H1 (cell line): Measurements from ENCODE around the gene LITAF.

Source experiments
- BCL11A ChIP-seq, 2 experiments: IDR thresholded peaks; one replicate each; pipeline ENCODE4 v1.6.1; 2011; ENCODE audit warnings: low read depth in 2 of 2, low read length in 2 of 2, mild to moderate bottlenecking in 2 of 2
- BRCA1 ChIP-seq: IDR thresholded peaks from 2 replicates; pipeline ENCODE4 v1.6.1; 2012; ENCODE audit warnings: low read depth, low read length, improper control_type of control experiment
- CHD2 ChIP-seq: IDR thresholded peaks from 2 replicates; pipeline ENCODE4 v1.6.1; 2012; ENCODE audit warnings: low read length, improper control_type of control experiment
- CTCF ChIP-seq, 3 experiments: IDR thresholded peaks; 1 replicate in 2 of 3; 2 replicates in 1 of 3; pipeline versions ENCODE4 v1.5.1 to v1.6.1; 2011; ENCODE audit warnings: low read length in 3 of 3, mild to moderate bottlenecking in 3 of 3, inconsistent platforms in 2 of 3, low read depth in 1 of 3, moderate library complexity in 1 of 3; ENCODE audit not compliant: insufficient read depth in 1 of 3; ENCODE audit errors: control extremely low read depth in 1 of 3
- MAFK ChIP-seq: IDR thresholded peaks from 2 replicates; pipeline ENCODE4 v1.6.1; 2012; ENCODE audit warnings: low read depth, mild to moderate bottlenecking, improper control_type of control experiment, low read length
- POLR2A ChIP-seq, 2 experiments: IDR thresholded peaks; 1 replicate in 1 of 2; 2 replicates in 1 of 2; pipeline ENCODE4 v1.6.1; 2011; ENCODE audit warnings: low read depth in 2 of 2, low read length in 2 of 2, mild to moderate bottlenecking in 2 of 2; ENCODE audit errors: control extremely low read depth in 1 of 2
- RFX5 ChIP-seq: IDR thresholded peaks from 2 replicates; pipeline ENCODE4 v1.6.1; 2011; ENCODE audit warnings: low read depth, low read length, improper control_type of control experiment, borderline replicate concordance
- SIX5 ChIP-seq: IDR thresholded peaks from 2 replicates; pipeline ENCODE4 v1.6.1; 2011; ENCODE audit warnings: mild to moderate bottlenecking, low read depth, low read length

DNA sequence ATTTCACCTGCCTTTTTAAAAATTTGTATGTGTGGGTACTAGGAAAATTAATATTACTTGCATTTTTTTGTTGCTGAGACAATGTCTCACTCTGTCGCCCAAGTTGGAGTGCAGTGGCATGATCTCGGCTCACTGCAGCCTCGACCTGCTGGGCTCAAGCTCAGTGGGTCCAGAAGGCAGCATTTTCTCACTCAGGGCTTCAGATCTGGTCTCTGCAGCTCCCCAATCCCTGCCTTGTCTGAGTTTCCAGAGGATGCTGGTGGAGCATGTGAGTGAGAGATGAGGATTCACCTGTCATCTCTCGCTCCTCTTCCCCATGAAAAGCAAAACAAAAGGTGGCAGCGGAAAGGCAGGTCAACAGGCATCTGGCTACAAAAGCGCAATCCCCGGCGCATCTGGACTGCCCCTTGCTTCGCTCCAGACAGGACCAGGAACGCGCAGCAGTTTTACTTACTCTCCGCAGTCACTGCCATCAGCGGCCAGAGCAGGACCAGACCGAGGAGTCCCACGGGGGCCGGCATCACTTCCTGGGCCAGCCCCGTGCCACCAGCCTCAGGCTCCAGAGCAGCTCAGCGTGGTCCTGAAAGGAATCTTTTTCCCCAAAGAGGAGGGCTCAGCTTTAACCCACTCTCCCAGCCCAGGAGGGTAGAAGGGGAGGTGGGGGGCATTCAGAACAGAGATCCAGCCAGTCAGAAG, 59.9 kb downstream of the LITAF start:
- TF ChIP-seq BRCA1 (no peak), CHD2 (no peak), CTCF (IDR thresholded peaks at IDR 0.05; ENCODE audit: control extremely low read depth in 1 of 3, insufficient read depth in 1 of 3, low read depth in 1 of 3, low read length in 3 of 3) (peak in 1 of 3 experiments; percentile 2; a peak in 1 of 4 replicates), POLR2A (IDR thresholded peaks at IDR 0.05; ENCODE audit: control extremely low read depth in 1 of 2, low read depth in 2 of 2, low read length in 2 of 2) (no peak), MAFK (no peak), SIX5 (no peak), BCL11A (IDR thresholded peaks at IDR 0.05; ENCODE audit: low read depth in 2 of 2, low read length in 2 of 2) (no peak), RFX5 (no peak)
